GM18870 (cell line): ENCODE results near the gene RNF126.
"Not testable (repeated sequence)": the region's sequence is repeated elsewhere in the genome, so short reads cannot be mapped to it uniquely, and the experiment has no call there.

Experiments
- ATAC-seq: cut with Tn5 transposase; IDR thresholded peaks from one replicate; pipeline ENCODE4 v1.9.1; 2021; ENCODE audit warnings: moderate library complexity; ENCODE audit not compliant: unreplicated experiment

RNF126 gene

DNA sequence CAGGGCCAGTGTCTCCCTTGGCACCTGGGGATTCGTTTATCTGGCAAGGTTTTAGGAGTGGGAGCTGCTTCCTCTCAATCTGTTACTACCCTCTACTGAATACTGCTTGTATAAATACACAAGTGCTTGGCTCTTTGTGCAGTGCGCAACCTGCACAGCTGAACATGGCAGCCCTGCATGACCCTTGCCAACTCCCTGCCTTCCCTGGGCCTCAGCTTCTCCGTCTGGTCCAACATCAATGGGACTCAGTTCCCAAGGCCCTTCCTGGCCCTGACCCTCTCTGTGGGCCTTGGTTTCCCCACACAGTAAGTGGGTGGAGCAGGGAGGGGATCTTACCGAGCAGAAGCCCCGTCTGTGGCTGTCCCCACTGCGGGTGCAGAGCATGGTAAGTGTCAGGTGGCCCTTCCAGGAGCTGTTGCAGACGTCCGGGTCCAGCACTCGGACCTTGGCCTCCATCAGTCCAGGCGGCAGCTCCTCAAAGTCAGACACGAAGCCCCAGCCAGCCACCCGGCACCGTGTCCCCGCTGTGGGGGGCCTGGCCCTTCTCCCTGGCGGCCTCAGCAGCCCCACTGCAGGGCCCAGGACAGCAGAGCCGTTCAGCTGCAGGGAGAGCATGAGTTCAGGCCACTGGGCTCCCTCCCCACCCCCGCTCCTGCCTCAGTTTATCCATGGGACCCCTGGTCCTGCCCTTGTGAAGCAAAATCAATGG is 23.7 kb upstream of the RNF126 start:
- no peak for ATAC-seq

DNA sequence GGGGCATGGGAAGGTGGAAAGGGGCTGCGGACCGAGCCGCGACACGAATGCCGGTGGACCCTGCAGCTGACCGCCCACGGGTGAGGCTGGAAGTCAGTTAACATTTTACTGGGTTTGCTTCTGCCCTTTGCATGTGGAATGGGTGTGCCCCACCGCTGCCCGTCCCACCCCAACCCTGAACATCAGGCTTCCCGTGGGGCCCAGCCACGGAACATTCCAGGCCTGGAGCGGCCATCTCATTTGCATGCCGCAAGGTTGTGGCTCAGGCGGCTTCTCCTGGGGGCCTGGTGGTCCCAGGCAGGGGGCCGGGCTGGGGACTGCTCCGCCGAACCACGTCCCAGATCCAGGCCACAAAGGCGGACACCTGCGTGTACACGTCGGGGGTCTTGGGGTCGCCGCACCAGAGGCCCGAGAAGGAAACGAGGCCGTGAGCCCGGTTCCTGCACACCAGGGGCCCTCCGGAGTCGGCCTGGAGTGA is 22.5 kb upstream of the RNF126 start:
- no peak for ATAC-seq

DNA sequence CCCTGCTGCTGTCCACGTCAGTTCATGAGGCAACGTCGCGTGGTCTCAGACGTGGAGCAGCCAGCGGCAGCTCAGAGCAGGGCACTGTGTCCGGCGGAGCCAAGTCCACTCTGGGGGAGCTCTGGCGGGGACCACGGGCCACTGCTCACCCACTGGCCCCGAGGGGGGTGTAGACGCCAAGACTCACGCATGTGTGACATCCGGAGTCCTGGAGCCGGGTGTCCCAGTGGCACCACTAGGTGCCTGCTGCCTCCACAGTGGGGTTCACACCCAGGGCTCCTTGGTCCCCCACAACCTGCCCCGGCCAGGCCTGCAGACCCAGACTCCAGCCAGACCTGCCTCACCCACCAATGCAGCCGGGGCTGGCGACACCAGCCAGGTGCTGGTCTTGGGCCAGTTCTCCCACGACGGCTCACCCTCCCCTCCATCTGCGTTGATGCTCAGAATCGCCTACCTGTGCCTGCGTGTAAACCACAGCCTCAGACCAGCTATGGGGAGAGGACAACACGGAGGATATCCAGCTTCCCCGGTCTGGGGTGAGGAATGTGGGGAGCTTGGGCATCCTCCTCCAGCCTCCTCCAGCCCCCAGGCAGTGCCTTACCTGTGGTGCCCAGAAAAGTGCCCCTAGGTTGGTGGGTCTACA is 19.8 kb upstream of the RNF126 start:
- no peak for ATAC-seq

DNA sequence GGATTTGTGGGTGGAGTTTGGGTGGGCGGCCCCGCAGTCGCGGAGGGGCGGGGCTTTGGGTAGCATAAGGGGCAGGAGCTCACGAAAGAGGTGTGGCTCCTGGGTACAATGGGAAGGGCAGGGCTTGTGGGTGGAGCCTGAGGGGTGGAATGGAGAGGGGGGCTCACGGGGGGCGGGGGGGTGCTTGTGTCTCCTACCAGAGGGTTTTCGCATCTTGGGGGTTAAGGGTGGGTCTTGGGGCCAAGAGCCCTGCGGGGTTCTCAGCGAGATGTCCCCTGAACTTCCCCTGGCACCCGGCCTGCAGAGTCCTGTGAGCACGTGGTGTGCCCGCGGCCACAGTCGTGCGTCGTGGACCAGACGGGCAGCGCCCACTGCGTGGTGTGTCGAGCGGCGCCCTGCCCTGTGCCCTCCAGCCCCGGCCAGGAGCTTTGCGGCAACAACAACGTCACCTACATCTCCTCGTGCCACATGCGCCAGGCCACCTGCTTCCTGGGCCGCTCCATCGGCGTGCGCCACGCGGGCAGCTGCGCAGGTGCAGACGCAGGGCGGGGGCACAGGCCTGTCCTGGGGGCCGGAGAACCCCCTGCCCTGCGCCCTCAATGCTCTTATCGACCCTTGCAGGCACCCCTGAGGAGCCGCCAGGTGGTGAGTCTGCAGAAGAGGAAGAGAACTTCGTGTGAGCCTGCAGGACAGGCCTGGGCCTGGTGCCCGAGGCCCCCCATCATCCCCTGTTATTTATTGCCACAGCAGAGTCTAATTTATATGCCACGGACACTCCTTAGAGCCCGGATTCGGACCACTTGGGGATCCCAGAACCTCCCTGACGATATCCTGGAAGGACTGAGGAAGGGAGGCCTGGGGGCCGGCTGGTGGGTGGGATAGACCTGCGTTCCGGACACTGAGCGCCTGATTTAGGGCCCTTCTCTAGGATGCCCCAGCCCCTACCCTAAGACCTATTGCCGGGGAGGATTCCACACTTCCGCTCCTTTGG is 18.3 kb upstream of the RNF126 start:
- ATAC-seq, result no peak

DNA sequence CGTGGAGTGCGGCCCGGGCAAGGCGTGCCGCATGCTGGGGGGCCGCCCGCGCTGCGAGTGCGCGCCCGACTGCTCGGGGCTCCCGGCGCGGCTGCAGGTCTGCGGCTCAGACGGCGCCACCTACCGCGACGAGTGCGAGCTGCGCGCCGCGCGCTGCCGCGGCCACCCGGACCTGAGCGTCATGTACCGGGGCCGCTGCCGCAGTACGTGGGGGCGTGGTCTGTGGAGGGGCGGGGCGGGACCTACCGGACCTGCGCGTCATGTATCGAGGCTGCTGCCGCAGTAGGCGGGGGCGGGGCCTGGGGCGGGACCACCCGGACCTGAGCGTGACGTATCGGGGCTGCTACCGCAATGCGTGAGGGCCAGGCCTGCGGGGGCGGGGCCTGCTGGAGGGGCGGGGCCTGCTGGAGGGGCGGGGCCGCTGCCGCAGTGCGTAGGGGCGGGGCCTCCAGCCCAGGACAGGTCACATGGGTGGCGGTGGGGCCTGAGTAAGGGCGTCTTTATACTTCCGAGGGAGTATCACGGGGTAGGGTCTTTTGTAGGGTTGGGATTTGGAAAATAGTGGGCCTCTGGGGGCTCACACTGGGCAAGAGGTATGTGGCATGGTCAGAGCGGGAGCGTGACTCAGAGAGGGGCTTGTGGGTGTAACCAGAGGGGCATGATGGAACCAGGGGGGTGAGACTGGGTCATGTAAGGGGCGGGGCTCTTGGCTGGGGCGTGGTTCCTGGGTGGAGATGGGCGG is 17.4 kb upstream of the RNF126 start:
- peak; percentile 73 for ATAC-seq

DNA sequence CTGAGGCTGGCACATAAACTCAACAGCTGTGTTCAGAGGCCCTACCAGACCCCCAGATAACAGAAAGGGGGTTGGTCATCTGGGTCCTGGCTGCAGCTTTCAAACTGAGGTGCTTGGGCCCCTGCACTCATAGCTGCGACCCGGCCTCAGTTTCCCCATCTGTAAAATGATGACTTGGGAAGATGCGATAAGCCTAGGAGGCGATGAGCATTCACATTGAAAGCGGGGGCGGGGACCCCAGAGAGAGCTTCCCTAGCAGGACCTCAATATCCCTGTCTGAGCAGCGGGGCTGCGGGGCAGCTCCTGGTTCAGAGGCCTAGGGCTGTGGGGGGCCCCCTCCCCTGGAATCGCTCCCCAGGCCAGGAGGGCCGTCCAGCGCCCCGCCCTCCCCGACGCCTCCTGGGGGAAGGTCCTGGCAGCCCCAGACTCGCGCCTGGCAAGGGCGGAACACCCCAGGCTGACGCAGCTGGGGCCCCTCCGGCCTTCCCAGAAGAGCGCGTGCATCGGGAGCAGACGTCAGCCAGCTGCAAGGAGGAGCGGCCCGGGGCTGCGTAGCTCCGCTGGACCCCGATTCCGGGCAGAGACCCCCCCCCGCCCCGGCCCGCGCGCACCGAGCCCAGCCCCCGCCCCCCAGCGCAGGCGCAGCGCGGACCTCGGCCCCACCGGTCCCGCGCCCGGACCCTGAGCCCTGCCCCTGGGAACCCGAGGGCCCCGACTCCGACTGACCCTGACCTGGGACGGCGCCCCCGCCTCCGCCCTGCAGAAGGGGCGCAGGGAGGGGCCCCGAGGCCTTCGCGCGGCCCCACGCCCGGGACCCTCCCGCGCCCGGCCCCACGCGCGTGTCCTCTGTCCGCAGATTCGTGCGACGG is 16.6 kb upstream of the RNF126 start:
- no peak for ATAC-seq

DNA sequence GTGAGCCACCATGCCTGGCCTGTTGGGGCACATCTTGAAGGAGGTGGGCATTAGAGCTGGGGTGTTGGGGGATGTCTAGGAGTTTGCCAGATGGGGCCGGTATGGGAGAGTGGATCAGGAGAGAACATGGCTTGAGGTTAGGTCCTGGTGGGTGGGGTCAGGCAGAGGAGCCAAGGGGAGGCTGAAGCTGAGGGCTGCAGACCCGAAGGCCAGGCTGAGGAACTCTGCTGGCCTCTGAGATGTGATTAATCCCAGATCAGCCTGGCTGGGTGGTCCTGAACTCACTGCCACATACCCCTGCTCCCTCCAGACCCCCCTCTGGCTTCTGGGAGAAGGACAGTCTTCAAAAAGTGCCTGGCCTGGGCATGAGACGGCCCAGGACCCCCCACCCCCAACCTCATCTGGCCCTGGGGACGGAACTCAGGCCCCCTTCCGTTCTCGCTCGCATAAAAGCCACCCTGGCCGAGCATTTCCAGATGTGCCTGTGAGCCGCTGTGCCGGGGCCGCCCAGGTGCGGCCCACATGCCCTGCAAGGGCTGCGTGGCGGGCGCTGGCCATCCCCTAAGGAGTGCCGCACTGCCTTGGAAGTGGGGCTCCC is 15.9 kb upstream of the RNF126 start:
- ATAC-seq, result no peak

DNA sequence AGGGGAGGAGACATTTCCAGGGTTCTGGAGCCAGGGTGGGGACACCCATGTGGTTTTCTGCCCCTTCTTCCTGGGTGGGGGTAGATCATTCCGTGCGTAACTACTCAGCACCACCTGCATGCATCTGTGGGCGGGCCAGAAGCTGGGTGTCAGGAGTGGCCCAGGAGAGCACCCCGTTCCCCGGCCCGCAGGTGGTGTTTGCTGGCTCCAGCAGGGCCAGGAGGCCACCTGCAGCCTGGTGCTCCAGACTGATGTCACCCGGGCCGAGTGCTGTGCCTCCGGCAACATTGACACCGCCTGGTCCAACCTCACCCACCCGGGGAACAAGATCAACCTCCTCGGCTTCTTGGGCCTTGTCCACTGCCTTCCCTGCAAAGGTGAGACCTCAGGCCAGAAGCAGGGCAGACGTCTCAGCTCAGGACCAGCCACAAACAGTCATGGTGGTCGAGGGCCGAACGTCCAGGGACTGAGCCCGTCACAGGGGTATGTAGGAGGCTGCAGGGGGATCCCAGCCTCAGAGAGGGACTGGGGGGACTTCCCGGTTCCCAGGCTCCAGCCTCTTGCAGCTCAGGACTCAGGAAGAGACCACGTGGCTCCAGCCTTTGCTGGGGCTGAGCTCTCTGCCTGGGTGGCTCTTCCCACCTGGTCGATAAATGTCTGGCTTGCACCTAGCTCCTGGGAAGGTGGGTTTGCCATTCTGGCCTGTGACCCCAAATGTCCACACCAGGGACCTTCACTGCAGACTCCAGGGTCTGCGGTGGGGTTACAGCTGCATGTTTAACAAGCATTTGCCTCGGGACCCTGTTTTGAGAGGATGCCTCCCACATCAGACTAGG is 14.8 kb upstream of the RNF126 start:
- no peak for ATAC-seq

DNA sequence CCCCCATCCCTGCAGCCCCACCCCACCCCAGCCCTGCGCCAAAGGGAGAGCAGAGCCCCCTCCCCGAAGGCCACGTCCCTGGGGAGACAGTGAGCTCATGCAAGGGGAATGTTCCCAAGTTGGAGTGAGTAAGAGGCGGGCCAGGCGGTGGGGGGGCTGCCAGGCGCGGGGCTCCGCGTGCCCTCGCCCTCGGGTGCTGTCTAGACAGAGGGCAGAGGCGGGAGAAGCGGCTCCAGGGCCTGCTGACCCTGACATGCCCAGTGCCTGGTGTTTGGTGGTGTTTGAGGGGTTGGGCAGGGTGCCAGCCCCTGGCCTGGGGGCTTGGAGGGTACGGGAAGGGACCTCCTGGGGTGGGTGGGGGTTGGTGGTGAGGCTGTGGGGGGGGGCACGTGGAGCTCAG is 14.2 kb upstream of the RNF126 start:
- no peak for ATAC-seq

DNA sequence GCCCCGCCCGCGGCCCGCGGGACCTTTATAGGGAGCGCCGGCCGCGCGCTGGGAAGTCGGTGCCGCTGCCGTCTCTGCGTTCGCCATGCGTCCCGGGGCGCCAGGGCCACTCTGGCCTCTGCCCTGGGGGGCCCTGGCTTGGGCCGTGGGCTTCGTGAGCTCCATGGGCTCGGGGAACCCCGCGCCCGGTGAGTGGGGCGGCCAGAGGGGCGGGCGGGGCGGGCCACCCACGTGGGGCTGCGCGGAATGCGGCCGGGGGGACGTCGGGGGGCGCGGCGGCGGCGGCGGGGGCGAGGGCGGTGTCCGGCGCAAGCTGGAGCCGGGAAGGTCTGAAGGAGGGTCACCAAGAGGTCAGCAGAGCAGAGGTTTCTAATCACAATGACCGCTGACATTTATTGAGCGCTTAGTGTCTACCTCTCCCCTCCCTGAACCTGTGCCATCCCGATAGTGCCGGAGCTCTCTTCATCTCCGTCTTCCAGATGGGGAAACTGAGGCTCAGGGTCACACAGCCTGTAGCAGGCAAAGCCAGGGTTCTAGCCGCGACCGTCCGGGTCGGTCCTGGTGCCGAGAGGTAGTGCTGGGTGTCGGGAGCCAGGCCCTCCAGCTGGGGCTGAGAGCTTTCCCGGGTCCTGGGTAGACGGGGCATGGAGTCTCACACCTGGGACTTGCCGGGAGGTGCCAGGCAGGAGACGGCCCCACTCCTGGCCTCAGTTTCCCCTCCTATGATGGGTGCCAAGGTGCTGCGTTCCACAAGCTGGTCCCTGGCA is 13.5 kb upstream of the RNF126 start, which contains the start of gene FSTL3:
FSTL3 (plus strand) TSS at position 54 of the 767 bp plus-strand sequence; CDS start at position 86, 32 bp downstream.
- no peak for ATAC-seq

DNA sequence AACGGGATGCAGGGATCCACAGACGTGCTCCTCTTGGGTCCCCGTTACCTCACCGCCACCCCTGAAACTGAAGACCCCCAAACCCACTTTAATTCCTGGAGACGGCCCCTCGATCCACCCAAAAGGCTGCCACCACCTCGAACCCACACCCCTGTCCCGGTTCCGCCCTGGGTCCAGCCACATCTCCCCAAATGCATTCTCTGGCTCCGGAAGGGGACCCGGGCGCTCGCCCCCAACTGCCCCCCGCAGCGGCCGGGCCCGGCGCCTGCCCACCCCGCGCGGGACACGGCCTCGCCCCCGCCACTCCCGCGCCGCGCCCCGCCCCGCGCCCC is 13.0 kb upstream of the RNF126 start:
- no peak for ATAC-seq

DNA sequence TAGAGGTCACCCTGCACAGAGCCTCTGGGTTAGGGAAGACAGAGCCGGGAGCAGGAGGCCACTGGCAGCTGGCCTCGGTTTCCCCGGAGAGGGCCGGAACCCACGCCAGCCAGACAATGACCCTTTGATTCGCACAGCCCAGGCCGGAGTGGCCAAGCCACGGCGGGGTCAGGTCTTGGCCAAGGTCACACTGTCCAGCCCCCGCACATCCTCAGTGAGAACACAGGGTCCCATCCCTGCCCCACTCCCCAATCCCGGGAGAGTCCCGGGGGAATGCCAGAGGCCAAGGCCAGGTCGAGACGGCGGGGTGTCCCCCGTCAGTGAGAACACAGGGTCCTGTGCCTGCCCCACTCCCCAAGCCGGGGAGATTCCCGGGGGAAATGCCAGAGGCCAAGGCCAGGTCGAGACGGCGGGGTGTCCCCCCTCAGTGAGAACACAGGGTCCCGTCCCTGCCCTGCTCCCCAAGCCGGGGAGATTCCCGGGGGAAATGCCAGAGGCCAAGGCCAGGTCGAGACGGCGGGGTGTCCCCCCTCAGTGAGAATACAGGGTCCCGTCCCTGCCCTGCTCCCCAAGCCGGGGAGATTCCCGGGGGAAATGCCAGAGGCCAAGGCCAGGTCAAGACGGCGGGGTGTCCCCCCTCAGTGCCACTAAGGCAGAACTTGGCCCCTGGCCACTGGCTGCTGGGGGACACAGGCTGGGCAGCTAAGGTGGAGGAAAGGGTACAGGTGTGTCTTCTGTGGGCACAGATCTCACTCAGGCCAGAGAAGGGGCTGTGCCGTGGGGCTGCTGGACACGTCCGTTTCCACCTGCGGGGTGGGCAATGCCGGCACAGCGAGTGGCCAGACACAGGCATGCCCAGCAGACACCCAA is 11.5 kb upstream of the RNF126 start:
- ATAC-seq, result no peak

DNA sequence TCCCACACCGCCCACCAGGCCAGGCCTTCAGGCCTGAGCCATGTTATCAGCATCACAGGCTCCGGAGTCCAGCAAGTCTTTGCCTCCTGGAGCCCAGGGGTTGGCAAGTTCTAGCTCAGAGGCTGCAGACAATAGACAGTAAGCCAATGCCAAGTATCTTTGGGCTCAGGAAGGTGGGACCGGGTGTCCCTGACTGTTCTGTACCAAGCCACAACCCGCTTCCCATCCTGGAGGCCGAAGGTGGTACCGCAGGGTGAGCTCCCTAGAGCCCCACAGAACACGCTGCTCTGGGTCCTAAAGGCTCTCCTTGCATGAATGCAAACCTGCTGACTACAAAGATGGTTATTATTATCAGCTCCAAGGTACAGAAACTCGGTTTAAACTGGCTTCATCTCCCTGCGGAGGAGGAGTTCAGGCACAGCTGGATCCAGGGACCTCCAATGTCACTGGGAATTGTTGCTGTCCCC is 7.6 kb upstream of the RNF126 start:
- ATAC-seq, result no peak

DNA sequence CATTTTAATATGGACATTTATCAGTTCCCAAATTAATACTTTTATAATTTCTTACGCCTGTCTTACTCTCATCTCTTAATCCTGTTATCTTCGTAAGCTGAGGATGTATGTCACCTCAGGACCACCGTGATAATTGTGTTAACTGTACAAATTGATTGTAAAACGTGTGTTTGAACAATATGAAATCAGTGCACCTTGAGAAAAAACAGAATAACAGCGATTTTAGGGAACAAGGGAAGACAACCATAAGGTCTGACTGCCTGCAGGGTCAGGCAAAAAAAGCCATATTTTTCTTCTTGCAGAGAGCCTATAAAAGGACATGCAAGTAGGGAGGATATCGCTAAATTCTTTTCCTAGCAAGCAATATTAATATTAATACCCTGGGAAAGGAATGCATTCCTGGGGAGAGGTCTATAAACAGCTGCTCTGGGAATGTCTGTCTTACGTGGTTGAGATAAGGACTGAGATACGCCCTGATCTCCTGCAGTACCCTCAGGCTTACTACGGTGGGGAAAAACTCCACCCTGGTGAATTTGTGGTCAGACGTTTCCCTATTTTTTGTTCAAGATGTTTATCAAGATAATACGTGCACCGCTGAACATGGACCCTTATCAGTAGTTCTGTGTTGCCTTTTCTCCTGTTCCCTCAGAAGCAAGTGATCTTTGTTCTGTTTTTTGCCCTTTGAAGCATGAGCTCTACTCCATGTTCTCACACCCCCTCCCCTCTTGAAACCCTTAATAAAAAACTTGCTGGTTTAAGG is 5.8 kb upstream of the RNF126 start:
- ATAC-seq, result not testable (repeated sequence)

DNA sequence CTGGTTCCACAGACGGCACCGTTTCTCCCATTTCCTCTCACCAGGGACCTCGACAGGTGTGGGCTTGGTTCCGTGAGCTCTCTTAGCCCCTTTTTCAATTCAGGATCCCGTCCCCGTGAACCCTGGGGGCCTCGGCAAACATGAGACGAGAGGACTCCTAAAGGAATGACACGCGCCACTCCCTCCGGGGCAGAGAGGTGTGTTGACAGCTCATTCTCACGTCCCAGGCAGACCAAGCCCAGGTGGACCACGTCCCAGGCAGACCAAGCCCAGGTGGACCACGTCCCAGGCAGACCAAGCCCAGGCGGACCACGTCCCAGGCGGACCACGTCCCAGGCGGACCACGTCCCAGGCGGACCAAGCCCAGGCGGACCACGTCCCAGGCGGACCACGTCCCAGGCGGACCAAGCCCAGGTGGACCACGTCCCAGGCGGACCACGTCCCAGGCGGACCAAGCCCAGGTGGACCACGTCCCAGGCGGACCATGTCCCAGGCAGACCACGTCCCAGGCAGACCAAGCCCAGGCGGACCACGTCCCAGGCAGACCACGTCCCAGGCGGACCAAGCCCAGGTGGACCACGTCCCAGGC is 4.1 kb upstream of the RNF126 start:
- not testable (repeated sequence) for ATAC-seq
